HL-60 (cell line): ENCODE data around the gene IL1RL1.

Experiments used
- DNase-seq, 2 experiments: peaks; one replicate each; pipeline ENCODE4 v3.0.0-alpha.2; 2010 to 2020; ENCODE audit warnings: low read depth in 1 of 2, low spot score in 1 of 2
- H3K27ac ChIP-seq: fragments of 250-450 bp; sonication (Bioruptor Pico); replicated peaks from 2 replicates; pipeline ENCODE4 v1.5.1; 2020; ENCODE audit warnings: mild to moderate bottlenecking, moderate library complexity
- H3K27me3 ChIP-seq: fragments of 250-450 bp; sonication (Bioruptor Pico); 2 replicates; pipeline ENCODE4 v1.5.1; 2021; ENCODE audit warnings: mild to moderate bottlenecking, moderate library complexity; ENCODE audit not compliant: insufficient read depth, poor library complexity, severe bottlenecking
- H3K4me3 ChIP-seq: replicated peaks from 2 replicates; pipeline ENCODE4 v1.5.1; 2011; ENCODE audit warnings: mild to moderate bottlenecking, control low read depth, low read length; ENCODE audit not compliant: insufficient read depth
- CTCF ChIP-seq: IDR thresholded peaks from one replicate; pipeline ENCODE4 v1.5.1; 2011; ENCODE audit warnings: low read length, control low read depth, inconsistent platforms; ENCODE audit not compliant: insufficient read depth
- GABPA ChIP-seq: IDR thresholded peaks from 2 replicates; pipeline ENCODE4 v1.6.1; 2012; ENCODE audit warnings: low read depth
- POLR2AphosphoS5 ChIP-seq: IDR thresholded peaks from 2 replicates; pipeline ENCODE4 v1.6.1; 2012; ENCODE audit warnings: low read depth
- REST ChIP-seq: IDR thresholded peaks from 2 replicates; pipeline ENCODE4 v1.6.1; 2012; ENCODE audit warnings: low read depth; ENCODE audit not compliant: insufficient replicate concordance
- SPI1 ChIP-seq: IDR thresholded peaks from 2 replicates; pipeline ENCODE4 v1.6.1; 2012; ENCODE audit warnings: low read depth, mild to moderate bottlenecking, borderline replicate concordance

IL1RL1 gene

GRCh38 chr2:102397209-102397608 is 85.8 kb downstream of the IL1RL1 start:
- Histone ChIP-seq H3K27ac (no peak overlapping the region), H3K27me3 (no peaks in the 10 kb centered on the region), H3K4me3 (no peak overlapping the region)
- no peak for TF ChIP-seq REST
- no peak for TF ChIP-seq POLR2AphosphoS5
- no peak for TF ChIP-seq GABPA
- no peak for TF ChIP-seq CTCF
- TF ChIP-seq SPI1, result no peak
- no peak for DNase-seq

GRCh38 chr2:102399499-102400141 is 88.3 kb downstream of the IL1RL1 start:
- DNase-seq, result no peak
- Histone ChIP-seq H3K4me3 (no peak overlapping the region), H3K27ac (no peak overlapping the region), H3K27me3 (no peaks in the 10 kb centered on the region)
- TF ChIP-seq POLR2AphosphoS5, result no peak
- TF ChIP-seq CTCF, result no peak
- TF ChIP-seq REST, result no peak
- no peak for TF ChIP-seq GABPA
- no peak for TF ChIP-seq SPI1

GRCh38 chr2:102401456-102401855 is 90.1 kb downstream of the IL1RL1 start:
- H3K4me3 ChIP-seq, result no peak overlapping the region
- no peak for DNase-seq
- H3K27me3 ChIP-seq, result no peaks in the 10 kb centered on the region
- no peak for TF ChIP-seq GABPA
- TF ChIP-seq CTCF, result no peak
- no peak overlapping the region for H3K27ac ChIP-seq
